ENCODE results near the gene PARD6B. TPM values are rescaled to one million over a fixed set of nuclear protein-coding genes. Genes with fewer than 3 reads are reported as not detected.

Gene PARD6B
- total and polyA plus RNA-seq, 2 donors (not counting 3 experiments of a cell fraction or from before 2014, with no cell fraction given): 0.03 TPM; not detected in 1

- Histone ChIP-seq H4K20me1 (replicated peaks; ENCODE audit: control insufficient read depth, extremely low read depth, insufficient read depth, low read length) (no peaks in the 10 kb centered on the region), H3K9me1 (replicated peaks; ENCODE audit: control insufficient read depth, extremely low read depth, insufficient read depth, low read length) (no peaks in the 10 kb centered on the region), H3K4me2 (ENCODE audit: insufficient read depth, low read length) (no peak overlapping the region), H3K4me3 (replicated peaks in 1 of 3; ENCODE audit: insufficient read depth in 1 of 3, low read depth in 1 of 3, low read length in 3 of 3) (no peak overlapping the region), H3K9me3 (replicated peaks; ENCODE audit: control insufficient read depth, insufficient read depth, low read length) (no peaks in the 10 kb centered on the region), H3K27me3 (ENCODE audit: control insufficient read depth in 2 of 2, insufficient read depth in 2 of 2, low read length in 2 of 2) (peaks cover 0 to 9% of the 10 kb centered on the region in 2 experiments), H3K27ac (ENCODE audit: insufficient read depth, low read depth, low read length) (no peak overlapping the region), H2AFZ (ENCODE audit: low read depth, low read length) (no peak overlapping the region), H3K36me3 (ENCODE audit: control insufficient read depth in 2 of 2, extremely low read depth in 1 of 2, insufficient read depth in 2 of 2, low read length in 2 of 2) (no peaks in the 10 kb centered on the region), H3K9ac (replicated peaks; ENCODE audit: extremely low read depth, insufficient read depth, low read length) (no peak overlapping the region), H3K4me1 (ENCODE audit: control insufficient read depth, extremely low read depth, insufficient read depth, low read length) (no peaks in the 10 kb centered on the region), H3K79me2 (ENCODE audit: control insufficient read depth, insufficient read depth, low read length) (no peaks in the 10 kb centered on the region)
- dilution Hi-C loops (cut with MboI; ENCODE audit: extremely low pct_ligation_motif_present, low sequenced_read_pairs) (no loop called here), intact Hi-C loops (cut with micrococcal nuclease) (no loop called here)
- POLR2A ChIA-PET: no interaction called here
- DNase-seq (ENCODE audit: low read depth, low spot score): no peak
- no TSS peak for BruUV-seq (replicated peaks)
- CTCF ChIA-PET: interaction anchor here (0.7 kb wide), 1 partner anchor 9 kb away, joined by 4 read pairs; no protein-coding TSS in a partner anchor
- FAIRE-seq: no peak
- TF ChIP-seq MAX (IDR thresholded peaks at IDR 0.05; ENCODE audit: insufficient read depth, insufficient read length) (no peak), POLR2A (IDR thresholded peaks at IDR 0.05; ENCODE audit: low read depth, low read length) (no peak), POLR2AphosphoS5 (IDR thresholded peaks at IDR 0.05; ENCODE audit: insufficient read depth, low read depth, low read length) (no peak), FOS (IDR thresholded peaks at IDR 0.05; ENCODE audit: borderline replicate concordance, insufficient read depth, low read length) (no peak), EZH2 (IDR thresholded peaks at IDR 0.05; ENCODE audit: borderline replicate concordance, low read depth, low read length, severe bottlenecking) (no peak), MYC (IDR thresholded peaks at IDR 0.05; ENCODE audit: low read depth, low read length) (no peak)
These were observed 27.6 kb downstream of the PARD6B start for GRCh38 chr20:50758992-50759391.

- FAIRE-seq: no peak
- no peaks in the 10 kb centered on the region for H3K79me2 ChIP-seq (ENCODE audit: control insufficient read depth, insufficient read depth, low read length)
- intact Hi-C loops (cut with micrococcal nuclease): no loop called here
These were observed 28.3 kb downstream of the PARD6B start for GRCh38 chr20:50759678-50760077.

More at GRCh38 chr20:50759678-50760077, 28.3 kb downstream of the PARD6B start:
- Histone ChIP-seq H3K27me3 (ENCODE audit: control insufficient read depth in 2 of 2, insufficient read depth in 2 of 2, low read length in 2 of 2) (peaks cover 0 to 9% of the 10 kb centered on the region in 2 experiments), H3K4me1 (ENCODE audit: control insufficient read depth, extremely low read depth, insufficient read depth, low read length) (no peaks in the 10 kb centered on the region), H3K4me2 (ENCODE audit: insufficient read depth, low read length) (no peak overlapping the region), H3K4me3 (replicated peaks in 1 of 3; ENCODE audit: insufficient read depth in 1 of 3, low read depth in 1 of 3, low read length in 3 of 3) (no peak overlapping the region), H3K27ac (ENCODE audit: insufficient read depth, low read depth, low read length) (no peak overlapping the region), H3K9me3 (replicated peaks; ENCODE audit: control insufficient read depth, insufficient read depth, low read length) (no peaks in the 10 kb centered on the region), H3K36me3 (ENCODE audit: control insufficient read depth in 2 of 2, extremely low read depth in 1 of 2, insufficient read depth in 2 of 2, low read length in 2 of 2) (no peaks in the 10 kb centered on the region), H2AFZ (ENCODE audit: low read depth, low read length) (no peak overlapping the region), H4K20me1 (replicated peaks; ENCODE audit: control insufficient read depth, extremely low read depth, insufficient read depth, low read length) (no peaks in the 10 kb centered on the region), H3K9ac (replicated peaks; ENCODE audit: extremely low read depth, insufficient read depth, low read length) (no peak overlapping the region), H3K9me1 (replicated peaks; ENCODE audit: control insufficient read depth, extremely low read depth, insufficient read depth, low read length) (no peaks in the 10 kb centered on the region)
- CTCF ChIA-PET: interaction anchor here (0.7 kb wide), 1 partner anchor 10 kb away, joined by 4 read pairs; no protein-coding TSS in a partner anchor
- TF ChIP-seq MYC (IDR thresholded peaks at IDR 0.05; ENCODE audit: low read depth, low read length): no peak
- no peak for TF ChIP-seq CTCF (IDR thresholded peaks at IDR 0.05; ENCODE audit: extremely low read depth in 1 of 2, insufficient read depth in 1 of 2, low read depth in 1 of 2, low read length in 2 of 2)
- no peak for TF ChIP-seq POLR2AphosphoS5 (IDR thresholded peaks at IDR 0.05; ENCODE audit: insufficient read depth, low read depth, low read length)
- TF ChIP-seq JUN (IDR thresholded peaks at IDR 0.05; ENCODE audit: borderline replicate concordance, insufficient read depth, insufficient read length, low read depth): no peak
- TF ChIP-seq FOS (IDR thresholded peaks at IDR 0.05; ENCODE audit: borderline replicate concordance, insufficient read depth, low read length): no peak
- TF ChIP-seq POLR2A (IDR thresholded peaks at IDR 0.05; ENCODE audit: low read depth, low read length): no peak
- TF ChIP-seq EZH2 (IDR thresholded peaks at IDR 0.05; ENCODE audit: borderline replicate concordance, low read depth, low read length, severe bottlenecking): no peak
- TF ChIP-seq MAX (IDR thresholded peaks at IDR 0.05; ENCODE audit: insufficient read depth, insufficient read length): no peak
- TF ChIP-seq GATA2 (IDR thresholded peaks at IDR 0.05; ENCODE audit: insufficient read depth, insufficient read length, low read depth, low read length): no peak
- dilution Hi-C loops (cut with MboI; ENCODE audit: extremely low pct_ligation_motif_present, low sequenced_read_pairs): no loop called here
- BruUV-seq (replicated peaks): no TSS peak
- POLR2A ChIA-PET: no interaction called here
- no peak for DNase-seq (ENCODE audit: low read depth, low spot score)

Data from endothelial cell of umbilical vein (primary cell).